ENCODE data around the gene MYO3B.

The MYO3B gene

DNA sequence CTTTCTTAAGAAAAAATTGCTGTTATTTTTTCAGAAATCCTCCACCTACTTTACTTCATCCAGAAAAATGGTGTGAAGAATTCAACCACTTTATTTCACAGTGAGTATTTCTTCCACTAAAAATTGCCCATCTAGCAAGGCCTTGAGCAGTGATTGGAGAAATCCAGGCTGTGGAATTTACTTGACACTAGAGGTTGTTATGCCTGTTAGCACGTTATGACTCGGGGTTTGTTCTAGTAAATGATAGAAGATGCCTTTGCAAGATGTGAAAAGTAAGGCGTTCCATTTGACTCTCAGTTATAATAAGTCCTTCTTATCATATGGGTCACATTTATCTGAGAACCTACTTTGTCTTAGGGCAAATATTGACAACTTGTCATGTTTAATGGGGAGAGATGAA, 157.4 kb downstream of the MYO3B start:
- ChIA-PET CTCF (interaction anchor here (0.6 to 1.6 kb wide), 5 partner anchors 12 to 480 kb away, joined by 4 to 7 read pairs (median 4); no protein-coding TSS in a partner anchor), POLR2A (no interaction called here)
- TF ChIP-seq, protein P1, sequence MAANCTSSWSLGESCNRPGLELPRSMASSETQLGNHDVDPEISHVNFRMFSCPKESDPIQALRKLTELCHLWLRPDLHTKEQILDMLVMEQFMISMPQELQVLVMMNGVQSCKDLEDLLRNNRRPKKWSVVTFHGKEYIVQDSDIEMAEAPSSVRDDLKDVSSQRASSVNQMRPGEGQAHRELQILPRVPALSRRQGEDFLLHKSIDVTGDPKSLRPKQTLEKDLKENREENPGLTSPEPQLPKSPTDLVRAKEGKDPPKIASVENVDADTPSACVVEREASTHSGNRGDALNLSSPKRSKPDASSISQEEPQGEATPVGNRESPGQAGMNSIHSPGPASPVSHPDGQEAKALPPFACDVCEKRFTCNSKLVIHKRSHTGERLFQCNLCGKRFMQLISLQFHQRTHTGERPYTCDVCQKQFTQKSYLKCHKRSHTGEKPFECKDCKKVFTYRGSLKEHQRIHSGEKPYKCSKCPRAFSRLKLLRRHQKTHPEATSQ (tag by site-specific recombination; IDR thresholded peaks at IDR 0.05) = no peak
- TF ChIP-seq ZNF138 (tag by site-specific recombination; IDR thresholded peaks at IDR 0.05; ENCODE audit: borderline replicate concordance) = no peak
- TF ChIP-seq, protein P2, sequence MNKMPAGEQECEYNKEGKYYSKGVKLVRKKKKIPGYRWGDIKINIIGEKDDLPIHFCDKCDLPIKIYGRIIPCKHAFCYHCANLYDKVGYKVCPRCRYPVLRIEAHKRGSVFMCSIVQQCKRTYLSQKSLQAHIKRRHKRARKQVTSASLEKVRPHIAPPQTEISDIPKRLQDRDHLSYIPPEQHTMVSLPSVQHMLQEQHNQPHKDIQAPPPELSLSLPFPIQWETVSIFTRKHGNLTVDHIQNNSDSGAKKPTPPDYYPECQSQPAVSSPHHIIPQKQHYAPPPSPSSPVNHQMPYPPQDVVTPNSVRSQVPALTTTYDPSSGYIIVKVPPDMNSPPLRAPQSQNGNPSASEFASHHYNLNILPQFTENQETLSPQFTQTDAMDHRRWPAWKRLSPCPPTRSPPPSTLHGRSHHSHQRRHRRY (tag by site-specific recombination; IDR thresholded peaks at IDR 0.05) = no peak
- TF ChIP-seq ZNF394 (tag by site-specific recombination; IDR thresholded peaks at IDR 0.05; ENCODE audit: borderline replicate concordance) = no peak
- TF ChIP-seq ZBTB1 (tag by site-specific recombination; IDR thresholded peaks at IDR 0.05) = no peak
- TF ChIP-seq ZNF701 (tag by site-specific recombination; IDR thresholded peaks at IDR 0.05) = no peak
- TF ChIP-seq ZSCAN30 (tag by site-specific recombination; IDR thresholded peaks at IDR 0.05) = no peak
- TF ChIP-seq ZNF660 (tag by site-specific recombination; IDR thresholded peaks at IDR 0.05) = no peak
- TF ChIP-seq ZNF23 (tag by site-specific recombination; IDR thresholded peaks at IDR 0.05; ENCODE audit: borderline replicate concordance) = no peak
- TF ChIP-seq, protein P3, sequence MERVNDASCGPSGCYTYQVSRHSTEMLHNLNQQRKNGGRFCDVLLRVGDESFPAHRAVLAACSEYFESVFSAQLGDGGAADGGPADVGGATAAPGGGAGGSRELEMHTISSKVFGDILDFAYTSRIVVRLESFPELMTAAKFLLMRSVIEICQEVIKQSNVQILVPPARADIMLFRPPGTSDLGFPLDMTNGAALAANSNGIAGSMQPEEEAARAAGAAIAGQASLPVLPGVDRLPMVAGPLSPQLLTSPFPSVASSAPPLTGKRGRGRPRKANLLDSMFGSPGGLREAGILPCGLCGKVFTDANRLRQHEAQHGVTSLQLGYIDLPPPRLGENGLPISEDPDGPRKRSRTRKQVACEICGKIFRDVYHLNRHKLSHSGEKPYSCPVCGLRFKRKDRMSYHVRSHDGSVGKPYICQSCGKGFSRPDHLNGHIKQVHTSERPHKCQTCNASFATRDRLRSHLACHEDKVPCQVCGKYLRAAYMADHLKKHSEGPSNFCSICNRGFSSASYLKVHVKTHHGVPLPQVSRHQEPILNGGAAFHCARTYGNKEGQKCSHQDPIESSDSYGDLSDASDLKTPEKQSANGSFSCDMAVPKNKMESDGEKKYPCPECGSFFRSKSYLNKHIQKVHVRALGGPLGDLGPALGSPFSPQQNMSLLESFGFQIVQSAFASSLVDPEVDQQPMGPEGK (tag by site-specific recombination; IDR thresholded peaks at IDR 0.05) = no peak
- TF ChIP-seq ZNF629 (tag by site-specific recombination; IDR thresholded peaks at IDR 0.05) = no peak
- TF ChIP-seq, protein P4, sequence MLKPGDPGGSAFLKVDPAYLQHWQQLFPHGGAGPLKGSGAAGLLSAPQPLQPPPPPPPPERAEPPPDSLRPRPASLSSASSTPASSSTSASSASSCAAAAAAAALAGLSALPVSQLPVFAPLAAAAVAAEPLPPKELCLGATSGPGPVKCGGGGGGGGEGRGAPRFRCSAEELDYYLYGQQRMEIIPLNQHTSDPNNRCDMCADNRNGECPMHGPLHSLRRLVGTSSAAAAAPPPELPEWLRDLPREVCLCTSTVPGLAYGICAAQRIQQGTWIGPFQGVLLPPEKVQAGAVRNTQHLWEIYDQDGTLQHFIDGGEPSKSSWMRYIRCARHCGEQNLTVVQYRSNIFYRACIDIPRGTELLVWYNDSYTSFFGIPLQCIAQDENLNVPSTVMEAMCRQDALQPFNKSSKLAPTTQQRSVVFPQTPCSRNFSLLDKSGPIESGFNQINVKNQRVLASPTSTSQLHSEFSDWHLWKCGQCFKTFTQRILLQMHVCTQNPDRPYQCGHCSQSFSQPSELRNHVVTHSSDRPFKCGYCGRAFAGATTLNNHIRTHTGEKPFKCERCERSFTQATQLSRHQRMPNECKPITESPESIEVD (tag by site-specific recombination; IDR thresholded peaks at IDR 0.05) = no peak

DNA sequence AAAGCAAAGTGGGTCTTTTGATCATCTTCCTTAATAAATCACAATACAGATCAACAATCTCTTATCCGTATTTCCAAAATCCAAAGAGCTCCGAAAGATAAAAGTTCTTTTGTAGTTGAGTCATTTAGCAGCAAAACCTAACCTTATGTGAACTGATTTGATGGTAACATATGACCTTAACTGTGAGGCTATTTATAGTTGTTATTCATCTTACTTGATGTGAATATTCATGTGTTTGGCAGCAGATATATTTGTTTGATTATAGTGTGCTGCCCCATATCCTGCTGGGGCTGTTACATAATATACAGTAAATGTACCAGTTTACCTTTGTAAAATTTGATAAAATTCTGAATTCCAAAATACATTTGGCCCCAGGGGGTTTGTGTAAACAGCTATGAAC, 158.5 kb downstream of the MYO3B start:
- no peaks in the 10 kb centered on the region for H3K36me3 ChIP-seq (ENCODE audit: control insufficient read depth in 2 of 2, insufficient read depth in 1 of 2, low read length in 2 of 2)
- TF ChIP-seq SALL2 (tag by site-specific recombination; IDR thresholded peaks at IDR 0.05; ENCODE audit: borderline replicate concordance) (no peak), GLIS1 (tag by site-specific recombination; IDR thresholded peaks at IDR 0.05) (no peak), ZNF423 (tag by site-specific recombination; IDR thresholded peaks at IDR 0.05) (no peak), ZNF132 (tag by site-specific recombination; IDR thresholded peaks at IDR 0.05; ENCODE audit: borderline replicate concordance) (no peak), ZBTB7A (tag by site-specific recombination; IDR thresholded peaks at IDR 0.05; ENCODE audit: low read depth) (no peak), KLF8 (tag by site-specific recombination; IDR thresholded peaks at IDR 0.05) (no peak), ZNF530 (tag by site-specific recombination; IDR thresholded peaks at IDR 0.05; ENCODE audit: low read depth) (no peak), ZNF404 (tag by site-specific recombination; IDR thresholded peaks at IDR 0.05) (no peak), OVOL3 (tag by site-specific recombination; IDR thresholded peaks at IDR 0.05) (no peak), ZNF837 (tag by site-specific recombination; IDR thresholded peaks at IDR 0.05) (no peak)
- TF ChIP-seq, protein P5, sequence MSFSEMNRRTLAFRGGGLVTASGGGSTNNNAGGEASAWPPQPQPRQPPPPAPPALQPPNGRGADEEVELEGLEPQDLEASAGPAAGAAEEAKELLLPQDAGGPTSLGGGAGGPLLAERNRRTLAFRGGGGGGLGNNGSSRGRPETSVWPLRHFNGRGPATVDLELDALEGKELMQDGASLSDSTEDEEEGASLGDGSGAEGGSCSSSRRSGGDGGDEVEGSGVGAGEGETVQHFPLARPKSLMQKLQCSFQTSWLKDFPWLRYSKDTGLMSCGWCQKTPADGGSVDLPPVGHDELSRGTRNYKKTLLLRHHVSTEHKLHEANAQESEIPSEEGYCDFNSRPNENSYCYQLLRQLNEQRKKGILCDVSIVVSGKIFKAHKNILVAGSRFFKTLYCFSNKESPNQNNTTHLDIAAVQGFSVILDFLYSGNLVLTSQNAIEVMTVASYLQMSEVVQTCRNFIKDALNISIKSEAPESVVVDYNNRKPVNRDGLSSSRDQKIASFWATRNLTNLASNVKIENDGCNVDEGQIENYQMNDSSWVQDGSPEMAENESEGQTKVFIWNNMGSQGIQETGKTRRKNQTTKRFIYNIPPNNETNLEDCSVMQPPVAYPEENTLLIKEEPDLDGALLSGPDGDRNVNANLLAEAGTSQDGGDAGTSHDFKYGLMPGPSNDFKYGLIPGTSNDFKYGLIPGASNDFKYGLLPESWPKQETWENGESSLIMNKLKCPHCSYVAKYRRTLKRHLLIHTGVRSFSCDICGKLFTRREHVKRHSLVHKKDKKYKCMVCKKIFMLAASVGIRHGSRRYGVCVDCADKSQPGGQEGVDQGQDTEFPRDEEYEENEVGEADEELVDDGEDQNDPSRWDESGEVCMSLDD (tag by site-specific recombination; IDR thresholded peaks at IDR 0.05) = no peak
- TF ChIP-seq, protein P6, sequence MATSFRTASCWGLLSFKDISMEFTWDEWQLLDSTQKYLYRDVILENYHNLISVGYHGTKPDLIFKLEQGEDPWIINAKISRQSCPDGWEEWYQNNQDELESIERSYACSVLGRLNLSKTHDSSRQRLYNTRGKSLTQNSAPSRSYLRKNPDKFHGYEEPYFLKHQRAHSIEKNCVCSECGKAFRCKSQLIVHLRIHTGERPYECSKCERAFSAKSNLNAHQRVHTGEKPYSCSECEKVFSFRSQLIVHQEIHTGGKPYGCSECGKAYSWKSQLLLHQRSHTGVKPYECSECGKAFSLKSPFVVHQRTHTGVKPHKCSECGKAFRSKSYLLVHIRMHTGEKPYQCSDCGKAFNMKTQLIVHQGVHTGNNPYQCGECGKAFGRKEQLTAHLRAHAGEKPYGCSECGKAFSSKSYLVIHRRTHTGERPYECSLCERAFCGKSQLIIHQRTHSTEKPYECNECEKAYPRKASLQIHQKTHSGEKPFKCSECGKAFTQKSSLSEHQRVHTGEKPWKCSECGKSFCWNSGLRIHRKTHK (tag by site-specific recombination; IDR thresholded peaks at IDR 0.05) = no peak
- no peak overlapping the region for H3K27ac ChIP-seq (ENCODE audit: extremely low read depth, low read depth, low read length)
- no peaks in the 10 kb centered on the region for H3K9me3 ChIP-seq (ENCODE audit: control insufficient read depth, insufficient read depth, low read depth, low read length)
- no peak overlapping the region for H3K4me3 ChIP-seq (ENCODE audit: low read depth, low read length)
- H3K4me1 ChIP-seq (ENCODE audit: control insufficient read depth, insufficient read depth, low read length) = no peaks in the 10 kb centered on the region
- ChIA-PET POLR2A (no interaction called here), CTCF (interaction anchor here (0.6 to 1.6 kb wide), 5 partner anchors 12 to 479 kb away, joined by 3 to 7 read pairs (median 4); no protein-coding TSS in a partner anchor)

More for the DNA sequence above, 157.4 kb downstream of the MYO3B start:
- Histone ChIP-seq H3K4me1 (ENCODE audit: control insufficient read depth, insufficient read depth, low read length) (no peaks in the 10 kb centered on the region), H3K4me3 (ENCODE audit: low read depth, low read length) (no peak overlapping the region), H3K9me3 (ENCODE audit: control insufficient read depth, insufficient read depth, low read depth, low read length) (no peaks in the 10 kb centered on the region), H3K27ac (ENCODE audit: extremely low read depth, low read depth, low read length) (no peak overlapping the region), H3K36me3 (ENCODE audit: control insufficient read depth in 2 of 2, insufficient read depth in 1 of 2, low read length in 2 of 2) (no peaks in the 10 kb centered on the region)

All from HEK293 (cell line).